HG03097 (cell line): ENCODE measurements around the gene KIAA0825.

Source experiments
- ATAC-seq: cut with Tn5 transposase; IDR thresholded peaks from one replicate; pipeline ENCODE4 v1.9.1; 2021; ENCODE audit not compliant: unreplicated experiment, low FRiP score

KIAA0825 gene

GRCh38 chr5:94442991-94443390 lies 175.4 kb downstream of the KIAA0825 start:
- ATAC-seq: no peak

GRCh38 chr5:94442076-94442475 lies 176.3 kb downstream of the KIAA0825 start:
- ATAC-seq: no peak

GRCh38 chr5:94440015-94440414 lies 178.4 kb downstream of the KIAA0825 start:
- ATAC-seq: no peak

- ATAC-seq: no peak
Observed at GRCh38 chr5:94433397-94434163, 184.8 kb downstream of the KIAA0825 start.

GRCh38 chr5:94432499-94432898 lies 185.9 kb downstream of the KIAA0825 start:
- no peak for ATAC-seq

GRCh38 chr5:94431696-94432095 lies 186.7 kb downstream of the KIAA0825 start:
- no peak for ATAC-seq

GRCh38 chr5:94429566-94429965 lies 188.8 kb downstream of the KIAA0825 start:
- ATAC-seq: no peak

- ATAC-seq: no peak
Observed at GRCh38 chr5:94425396-94425795, 193.0 kb downstream of the KIAA0825 start.

GRCh38 chr5:94423411-94423810 lies 195.0 kb downstream of the KIAA0825 start:
- no peak for ATAC-seq

- ATAC-seq: no peak
Observed at GRCh38 chr5:94422812-94423211, 195.6 kb downstream of the KIAA0825 start.

- ATAC-seq: no peak
Observed at GRCh38 chr5:94420885-94421284, 197.5 kb downstream of the KIAA0825 start.

- ATAC-seq: no peak
Observed at GRCh38 chr5:94415798-94416197, 202.6 kb downstream of the KIAA0825 start.

GRCh38 chr5:94409440-94409839 lies 209.0 kb downstream of the KIAA0825 start:
- no peak for ATAC-seq

GRCh38 chr5:94407023-94407422 lies 211.4 kb downstream of the KIAA0825 start:
- ATAC-seq: no peak

GRCh38 chr5:94403483-94403882 lies 214.9 kb downstream of the KIAA0825 start:
- no peak for ATAC-seq

- no peak for ATAC-seq
Observed at GRCh38 chr5:94402096-94402495, 216.3 kb downstream of the KIAA0825 start.

- ATAC-seq: no peak
Observed at GRCh38 chr5:94397508-94397907, 220.9 kb downstream of the KIAA0825 start.

GRCh38 chr5:94396687-94397086 lies 221.7 kb downstream of the KIAA0825 start:
- no peak for ATAC-seq

GRCh38 chr5:94395468-94395867 lies 222.9 kb downstream of the KIAA0825 start:
- ATAC-seq: no peak

GRCh38 chr5:94391996-94392395 lies 226.4 kb downstream of the KIAA0825 start:
- no peak for ATAC-seq

- ATAC-seq: no peak
Observed at GRCh38 chr5:94389515-94389899, 228.9 kb downstream of the KIAA0825 start.

GRCh38 chr5:94388773-94389514 lies 229.5 kb downstream of the KIAA0825 start:
- ATAC-seq: no peak
